Measurements from ENCODE around the gene SPTLC1.
"Not testable (repeated sequence)": the region's sequence is repeated elsewhere in the genome, so short reads cannot be mapped to it uniquely, and the experiment has no call there.

SPTLC1 gene

GRCh38 chr9:92029553-92029952 lies 85.7 kb downstream of the SPTLC1 start:
- no peak for DNase-seq

GRCh38 chr9:92026206-92027002 lies 88.8 kb downstream of the SPTLC1 start:
- DNase-seq, result no peak

DNA sequence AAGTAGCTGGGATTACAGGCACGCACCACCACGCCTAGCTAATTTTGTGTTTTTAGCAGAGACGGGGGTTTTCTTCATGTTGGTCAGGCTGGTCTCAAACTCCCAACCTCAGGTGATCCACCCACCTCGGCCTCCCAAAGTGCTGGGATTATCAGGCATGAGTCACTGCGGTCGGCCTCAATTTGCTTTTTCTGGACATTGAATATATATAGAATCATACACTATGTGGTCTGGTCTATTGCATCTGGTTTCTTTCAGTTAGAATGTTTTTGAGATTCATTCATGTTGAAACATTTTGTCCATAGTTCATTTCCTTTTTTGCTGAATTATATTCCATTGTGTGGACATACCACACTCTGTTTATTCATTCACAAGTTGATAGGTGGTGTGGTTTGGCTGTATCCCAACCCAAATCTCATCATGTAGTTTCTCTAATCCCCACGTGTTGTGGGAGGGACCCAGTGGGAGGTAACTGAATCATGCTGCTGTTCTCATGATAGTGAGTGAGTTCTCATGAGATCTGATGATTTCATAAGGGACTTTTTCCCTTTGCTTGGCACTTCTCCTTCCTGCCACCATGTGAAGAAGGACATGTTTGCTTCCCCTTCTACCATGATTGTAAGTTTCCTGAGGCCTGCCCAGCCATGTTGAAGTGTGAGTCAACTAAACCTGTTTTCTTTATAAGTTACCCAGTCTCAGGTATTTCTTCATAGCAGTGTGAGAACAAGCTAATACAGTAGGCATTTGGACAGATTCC lies 93.2 kb downstream of the SPTLC1 start:
- not testable (repeated sequence) for DNase-seq

DNA sequence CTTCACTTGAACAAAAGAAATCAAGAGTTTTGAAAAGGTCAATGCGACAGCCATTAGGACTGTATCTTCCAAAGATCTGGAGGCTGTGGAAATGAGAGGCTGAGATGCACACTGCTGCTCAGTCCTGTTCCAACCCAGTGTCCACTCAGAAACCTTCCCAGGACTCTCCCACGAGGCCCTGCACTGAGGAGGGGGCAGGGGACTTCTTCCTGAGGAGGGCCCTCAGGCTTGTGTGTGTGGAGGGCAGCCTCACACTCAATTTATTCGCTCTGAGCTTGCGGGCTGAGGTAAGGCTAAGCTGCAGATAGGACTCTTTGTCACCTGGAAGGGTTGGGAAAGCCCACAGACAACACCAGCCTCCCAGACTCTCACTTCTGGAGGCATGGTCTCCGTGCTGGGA lies 95.6 kb downstream of the SPTLC1 start:
- no peak for DNase-seq

DNA sequence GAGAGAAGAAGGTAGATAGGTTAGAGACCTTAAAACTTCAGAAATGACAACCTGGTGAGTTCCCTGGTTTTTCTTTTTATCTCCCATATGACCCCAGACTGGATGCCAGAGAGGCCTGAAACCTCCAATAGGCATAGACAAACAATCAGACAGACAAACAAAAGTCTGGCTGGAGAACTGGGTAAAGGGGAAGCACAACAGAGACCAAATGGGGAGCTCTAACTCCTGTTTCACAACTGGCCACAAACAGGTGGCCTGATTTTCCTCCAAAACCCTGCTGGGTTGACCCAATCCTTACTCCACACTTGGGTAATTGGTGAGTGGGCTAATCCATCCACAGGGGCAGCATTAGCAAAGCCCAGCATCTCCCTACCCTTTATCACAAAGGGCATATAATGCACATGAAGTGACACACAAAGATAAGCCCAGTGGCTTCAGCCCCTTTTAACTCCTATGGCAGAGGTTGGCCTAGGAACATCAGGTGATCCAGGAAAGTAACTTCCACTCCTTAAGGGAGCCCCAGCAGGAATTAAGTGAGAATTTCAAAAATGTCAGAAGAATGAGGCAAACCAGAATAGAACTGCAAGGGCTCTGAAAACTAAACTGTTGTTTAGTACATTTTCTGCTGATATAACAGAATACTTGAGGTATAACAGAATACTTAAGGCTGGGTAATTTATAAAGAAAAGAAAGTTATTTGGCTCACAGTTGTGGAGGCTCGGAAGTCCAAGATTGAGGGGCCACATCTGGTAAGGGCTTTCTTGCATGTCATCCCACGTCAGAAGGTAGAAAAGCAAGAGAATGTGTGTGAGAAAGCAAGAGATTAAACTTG lies 104.3 kb downstream of the SPTLC1 start:
- no peak for DNase-seq

DNA sequence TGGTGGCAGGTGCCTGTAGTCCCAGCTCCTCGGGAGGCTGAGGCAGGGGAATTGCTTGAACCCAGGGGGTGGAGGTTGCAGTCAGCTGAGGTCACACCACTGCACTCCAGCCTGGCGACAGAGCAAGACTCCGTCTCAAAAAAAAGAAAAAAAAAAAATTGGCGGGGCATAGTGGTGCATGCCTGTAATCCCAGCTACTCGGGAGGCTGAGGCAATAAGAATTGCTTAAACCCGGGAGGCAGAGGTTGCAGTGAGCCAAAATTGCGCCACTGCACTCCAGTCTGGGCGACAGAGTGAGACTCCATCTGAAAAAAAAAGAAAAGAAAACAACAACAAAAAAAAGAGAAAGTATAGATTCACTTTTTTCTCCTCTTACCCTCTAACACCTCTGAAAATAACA lies 105.0 kb downstream of the SPTLC1 start:
- DNase-seq, result not testable (repeated sequence)

DNA sequence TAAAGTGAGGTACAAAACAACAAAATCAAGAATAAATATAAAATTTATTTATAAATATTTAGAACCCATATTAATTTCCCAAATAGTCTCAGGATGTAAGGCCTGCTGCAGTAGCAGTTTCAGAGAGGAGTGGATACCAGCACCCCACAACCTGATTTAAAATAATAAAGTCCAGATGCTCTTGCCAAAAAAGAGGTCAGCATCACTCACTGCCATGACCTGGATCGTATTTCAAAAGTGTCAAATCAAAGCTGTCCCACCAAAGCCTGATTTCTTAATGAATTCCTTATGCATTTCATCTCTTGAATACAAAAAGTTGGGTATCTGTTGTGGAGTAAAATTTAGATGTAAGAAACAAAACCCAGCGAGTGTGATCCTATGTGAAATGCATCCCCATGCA lies 107.2 kb downstream of the SPTLC1 start:
- DNase-seq, result no peak

DNA sequence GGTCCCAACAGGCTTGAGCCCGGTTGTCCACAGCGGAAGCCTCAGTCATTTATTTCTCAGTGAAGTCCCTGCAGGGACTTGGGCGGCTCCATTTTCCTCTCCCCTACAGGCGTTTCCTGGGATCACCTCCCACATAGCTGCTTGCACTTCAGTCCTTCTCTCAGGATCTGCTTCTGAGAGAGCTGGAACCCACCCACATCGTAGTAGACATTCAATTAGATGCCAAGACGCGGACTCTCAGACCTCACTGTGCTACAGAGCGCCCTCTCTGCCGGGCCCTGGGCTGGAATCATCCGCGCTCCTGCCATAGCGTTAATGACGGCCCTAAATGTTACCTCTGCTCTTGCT lies 111.2 kb downstream of the SPTLC1 start:
- DNase-seq, result no peak

- no peak for DNase-seq
These were observed 111.7 kb downstream of the SPTLC1 start for GRCh38 chr9:92003308-92004044.

DNA sequence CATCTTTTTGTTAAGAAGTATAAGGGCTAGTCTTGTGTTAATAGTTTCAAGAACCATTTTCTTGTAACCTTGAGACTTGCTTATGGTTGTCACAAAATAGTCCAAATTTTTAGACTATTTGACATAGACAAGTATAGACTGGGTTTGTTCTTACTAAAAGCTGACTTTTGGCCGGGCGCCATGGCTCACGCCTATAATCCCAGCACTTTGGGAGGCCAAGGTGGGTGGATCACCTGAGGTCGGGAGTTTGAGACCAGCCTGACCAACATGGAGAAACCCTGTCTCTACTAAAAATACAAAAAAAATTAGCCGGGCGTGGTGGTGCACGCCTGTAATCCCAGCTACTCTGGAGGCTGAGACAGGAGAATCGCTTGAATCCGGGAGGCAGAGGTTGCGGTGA lies 113.3 kb downstream of the SPTLC1 start:
- not testable (repeated sequence) for DNase-seq

DNA sequence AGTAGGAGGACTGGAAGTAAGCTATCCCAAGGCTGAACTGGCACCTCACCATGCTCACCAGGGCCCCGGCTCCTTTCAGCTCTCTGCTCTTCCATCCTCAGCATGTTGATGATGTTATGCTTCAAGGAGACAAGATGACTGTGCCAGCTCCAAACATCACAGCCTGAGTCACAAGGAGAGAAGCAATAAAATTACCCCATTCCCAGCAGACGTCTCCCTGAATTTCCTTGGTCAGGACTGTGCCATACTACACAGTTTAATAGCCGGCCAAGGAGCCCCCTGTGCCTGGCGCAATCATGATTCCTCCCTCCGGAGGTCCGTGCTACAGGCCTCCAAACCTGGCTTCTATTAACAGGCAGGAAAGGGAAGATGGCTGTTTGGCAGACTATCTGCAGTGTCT lies 114.0 kb downstream of the SPTLC1 start:
- DNase-seq, result no peak

DNA sequence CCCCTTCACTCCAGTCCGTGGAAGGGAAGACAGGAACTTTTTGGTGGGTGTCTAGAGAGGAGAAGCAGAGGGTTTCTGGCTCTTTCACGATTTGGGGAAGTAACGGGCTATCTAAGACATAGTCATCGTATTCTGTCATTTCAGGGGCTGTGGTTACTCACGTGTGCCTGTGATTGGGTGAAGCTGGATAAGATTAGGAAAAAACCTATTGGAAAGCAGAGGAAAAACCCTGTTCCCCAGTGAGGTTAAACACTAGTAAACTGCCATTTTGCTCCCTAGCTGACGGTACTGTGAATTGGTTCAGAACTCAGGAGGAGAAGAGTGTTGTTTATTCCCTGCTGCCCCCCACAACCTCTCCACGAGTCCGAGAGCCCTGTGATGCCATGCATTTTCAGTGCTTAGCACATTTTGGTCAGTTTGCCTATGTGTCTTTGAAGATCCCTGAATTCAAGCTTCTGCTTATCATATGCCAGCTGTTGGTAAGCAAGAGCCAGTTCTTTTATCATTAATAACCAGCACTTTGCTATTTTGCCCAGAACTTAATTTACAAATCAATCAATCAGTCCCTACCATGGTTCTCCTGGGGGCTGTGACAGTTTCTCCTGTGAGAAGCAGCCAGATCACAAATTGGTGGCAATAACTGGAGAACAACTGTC lies 120.1 kb downstream of the SPTLC1 start:
- DNase-seq, result no peak

DNA sequence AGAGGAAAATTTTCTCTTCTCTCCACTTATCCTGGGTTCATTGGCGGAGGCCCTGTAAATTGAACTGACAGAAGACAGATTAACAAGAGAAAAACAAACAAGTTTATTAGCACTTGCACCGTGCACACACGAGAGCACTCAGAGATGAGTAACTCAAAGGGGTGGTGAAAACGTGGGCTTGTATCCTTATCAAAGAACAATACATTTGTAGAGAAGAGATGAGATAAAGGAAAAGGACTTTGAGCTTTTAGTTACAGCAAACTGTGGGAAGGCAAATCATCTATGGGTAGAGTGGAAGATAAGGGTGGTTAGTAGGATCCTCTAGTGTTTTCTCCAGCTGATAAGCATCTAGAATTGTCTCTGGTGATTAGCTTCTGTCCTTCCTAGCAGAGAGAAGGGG lies 120.8 kb downstream of the SPTLC1 start:
- no peak for DNase-seq

GRCh38 chr9:91992461-91993041 lies 122.7 kb downstream of the SPTLC1 start:
- DNase-seq, result no peak

DNA sequence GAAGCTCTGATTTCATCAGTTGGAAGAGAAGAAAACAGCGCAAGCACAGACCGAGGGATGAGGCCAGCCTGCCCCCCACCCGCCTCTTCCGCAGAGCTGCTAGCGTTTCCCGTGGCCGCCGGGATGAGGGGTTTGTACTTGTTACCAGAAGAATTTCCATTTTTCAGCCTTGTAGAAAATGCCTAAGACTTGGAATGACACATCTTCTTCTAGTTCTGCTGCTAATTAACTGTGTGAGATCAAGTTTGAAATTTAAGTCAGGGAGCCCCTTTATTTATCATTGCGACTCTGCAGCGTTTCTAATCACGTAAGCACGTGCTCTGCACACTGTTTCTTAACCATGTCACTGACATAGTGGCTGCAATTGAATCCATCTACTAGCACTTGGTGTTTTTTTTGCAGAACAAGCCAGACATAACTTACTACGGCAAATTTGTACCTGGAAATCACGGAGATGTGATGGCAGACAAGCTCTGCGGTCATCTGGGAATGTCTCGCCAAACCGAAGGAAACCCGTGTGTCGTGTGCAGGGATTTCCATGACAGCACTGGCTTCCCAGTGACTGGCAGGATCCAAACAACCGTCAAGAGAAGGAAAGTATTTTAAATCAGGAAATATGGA lies 123.4 kb downstream of the SPTLC1 start:
- DNase-seq, result no peak

- no peak for DNase-seq
These were observed 129.0 kb downstream of the SPTLC1 start for GRCh38 chr9:91986248-91986647.

- DNase-seq, result no peak
These were observed 129.5 kb downstream of the SPTLC1 start for GRCh38 chr9:91985692-91986091.
